Mesodermal cell (in vitro differentiated cells): Measurements from ENCODE around the gene ZBTB45.
A peak's percentile ranks its signal among the peaks of the same experiment; 100 is the strongest.

Source experiments
- H3K27ac ChIP-seq: 2 replicates; pipeline ENCODE4 v1.7.0; 2013; ENCODE audit warnings: mild to moderate bottlenecking, low read depth, low read length, moderate library complexity; ENCODE audit not compliant: severe bottlenecking
- H3K36me3 ChIP-seq: 2 replicates; pipeline ENCODE4 v1.7.1; 2013; ENCODE audit warnings: mild to moderate bottlenecking, low read length, moderate library complexity; ENCODE audit not compliant: control insufficient read depth, insufficient read depth
- H3K4me1 ChIP-seq: one replicate; pipeline ENCODE4 v1.7.1; 2013; ENCODE audit warnings: mild to moderate bottlenecking, low read length; ENCODE audit not compliant: insufficient read depth, control insufficient read depth, poor library complexity, severe bottlenecking
- H3K4me3 ChIP-seq: 2 replicates; pipeline ENCODE4 v1.7.0; 2013; ENCODE audit warnings: low read length, control low read depth, mild to moderate bottlenecking; ENCODE audit not compliant: insufficient read depth, poor library complexity, severe bottlenecking; ENCODE audit errors: extremely low read depth
- H3K9me3 ChIP-seq: 2 replicates; pipeline ENCODE4 v1.7.1; 2013; ENCODE audit warnings: mild to moderate bottlenecking, low read length, moderate library complexity; ENCODE audit not compliant: control insufficient read depth
- WGBS, 2 experiments: methylation state at CpG; one replicate each; pipeline ENCODE4 v1.1.5; 2013; ENCODE audit warnings: missing lambda C conversion rate in 2 of 2; ENCODE audit not compliant: insufficient coverage in 2 of 2; 5-methylcytosine and 5-hydroxymethylcytosine counted together

The ZBTB45 gene

GRCh38 chr19:58553799-58554493, 34.3 kb upstream of the ZBTB45 start:
- Histone ChIP-seq H3K27ac (peak overlapping the region; percentile 92), H3K36me3 (peaks cover 66% of the 10 kb centered on the region), H3K9me3 (no peaks in the 10 kb centered on the region), H3K4me1 (peaks cover 21% of the 10 kb centered on the region), H3K4me3 (peak overlapping the region; percentile 62)
- 84% methylated on average over 18 of the region's 18 CpGs for WGBS, 2 experiments

GRCh38 chr19:58552655-58553054, 33.0 kb upstream of the ZBTB45 start:
- WGBS, 2 experiments: 94 to 100% methylated on average over 1 to 2 of the region's 2 CpGs
- H3K4me3 ChIP-seq: no peak overlapping the region
- H3K4me1 ChIP-seq: peaks cover 21% of the 10 kb centered on the region
- H3K36me3 ChIP-seq: peaks cover 79% of the 10 kb centered on the region
- H3K9me3 ChIP-seq: no peaks in the 10 kb centered on the region
- H3K27ac ChIP-seq: no peak overlapping the region

GRCh38 chr19:58551577-58552471, 32.2 kb upstream of the ZBTB45 start:
- no peak overlapping the region for H3K27ac ChIP-seq
- 97 to 98% methylated on average over 12 to 13 of the region's 18 CpGs for WGBS, 2 experiments
- H3K9me3 ChIP-seq: no peaks in the 10 kb centered on the region
- H3K4me1 ChIP-seq: peaks cover 21% of the 10 kb centered on the region
- H3K4me3 ChIP-seq: no peak overlapping the region
- H3K36me3 ChIP-seq: peaks cover 85% of the 10 kb centered on the region

GRCh38 chr19:58551123-58551497, 31.5 kb upstream of the ZBTB45 start:
- Histone ChIP-seq H3K9me3 (no peaks in the 10 kb centered on the region), H3K4me3 (no peak overlapping the region), H3K4me1 (peaks cover 23% of the 10 kb centered on the region), H3K27ac (no peak overlapping the region), H3K36me3 (peaks cover 85% of the 10 kb centered on the region)
- WGBS, 2 experiments: 100% methylated on average over 1 of the region's 1 CpG; no CpG with 5 or more reads in 1 of the 2 experiments

GRCh38 chr19:58550362-58551122, 30.9 kb upstream of the ZBTB45 start:
- H3K27ac ChIP-seq: no peak overlapping the region
- peaks cover 85% of the 10 kb centered on the region for H3K36me3 ChIP-seq
- H3K9me3 ChIP-seq: no peaks in the 10 kb centered on the region
- WGBS, 2 experiments: 98% methylated on average over 11 of the region's 13 CpGs
- H3K4me3 ChIP-seq: no peak overlapping the region
- peaks cover 22% of the 10 kb centered on the region for H3K4me1 ChIP-seq

- Histone ChIP-seq H3K4me1 (peaks cover 17% of the 10 kb centered on the region), H3K4me3 (no peak overlapping the region), H3K9me3 (no peaks in the 10 kb centered on the region), H3K27ac (no peak overlapping the region), H3K36me3 (peaks cover 85% of the 10 kb centered on the region)
- 95 to 98% methylated on average over 6 to 7 of the region's 11 CpGs for WGBS, 2 experiments
Observed at GRCh38 chr19:58549664-58550361, 30.2 kb upstream of the ZBTB45 start.

GRCh38 chr19:58548859-58549663, 29.5 kb upstream of the ZBTB45 start:
- Histone ChIP-seq H3K9me3 (no peaks in the 10 kb centered on the region), H3K36me3 (peaks cover 85% of the 10 kb centered on the region), H3K27ac (no peak overlapping the region), H3K4me3 (no peak overlapping the region), H3K4me1 (peaks cover 17% of the 10 kb centered on the region)
- 98 to 99% methylated on average over 18 to 20 of the region's 20 CpGs for WGBS, 2 experiments

- Histone ChIP-seq H3K4me1 (peaks cover 11% of the 10 kb centered on the region), H3K27ac (no peak overlapping the region), H3K9me3 (no peaks in the 10 kb centered on the region), H3K4me3 (no peak overlapping the region), H3K36me3 (peaks cover 75% of the 10 kb centered on the region)
- WGBS, 2 experiments: 96 to 99% methylated on average over 12 to 18 of the region's 18 CpGs
Observed at GRCh38 chr19:58547323-58548312, 28.0 kb upstream of the ZBTB45 start.

- H3K9me3 ChIP-seq: no peaks in the 10 kb centered on the region
- peak overlapping the region; percentile 76 for H3K4me3 ChIP-seq
- peaks cover 11% of the 10 kb centered on the region for H3K4me1 ChIP-seq
- H3K36me3 ChIP-seq: peaks cover 60% of the 10 kb centered on the region
- H3K27ac ChIP-seq: no peak overlapping the region
- 18 to 31% methylated on average over 1 of the region's 1 CpG for WGBS, 2 experiments
Observed at GRCh38 chr19:58546019-58546530, 26.5 kb upstream of the ZBTB45 start.
